MM.1S (cell line): ENCODE results near the gene RASSF4.

ENCODE experiments used
- DNase-seq: peaks from one replicate; pipeline ENCODE4 v3.0.0-alpha.2; 2015
- H2AFZ ChIP-seq: fragments of 300-600 bp; sonication (generic); 2 replicates; pipeline ENCODE4 v1.6.0; 2016; ENCODE audit warnings: antibody characterized with exemption, low read length
- H3F3A ChIP-seq: fragments of 300-600 bp; sonication (generic); 2 replicates; pipeline ENCODE4 v1.6.1; 2016; ENCODE audit warnings: mild to moderate bottlenecking, antibody characterized with exemption, low read length, moderate library complexity, mixed read lengths; ENCODE audit not compliant: insufficient read depth
- H3K27ac ChIP-seq: fragments of 300-600 bp; sonication (generic); 2 replicates; pipeline ENCODE4 v1.5.1; 2016; ENCODE audit warnings: mild to moderate bottlenecking, low read length
- H3K27me3 ChIP-seq: fragments of 300-600 bp; sonication (generic); replicated peaks from 2 replicates; pipeline ENCODE4 v1.6.0; 2016; ENCODE audit warnings: low read length; ENCODE audit not compliant: insufficient read depth
- H3K36me3 ChIP-seq: fragments of 300-600 bp; sonication (generic); replicated peaks from 2 replicates; pipeline ENCODE4 v1.6.1; 2016; ENCODE audit warnings: mild to moderate bottlenecking, low read length, mixed read lengths; ENCODE audit not compliant: insufficient read depth
- H3K4me1 ChIP-seq: fragments of 300-600 bp; sonication (generic); 2 replicates; pipeline ENCODE4 v1.6.1; 2016; ENCODE audit warnings: low read length, mixed read lengths
- H3K4me2 ChIP-seq: fragments of 300-600 bp; sonication (generic); 2 replicates; pipeline ENCODE4 v1.6.0; 2016; ENCODE audit warnings: low read depth, low read length
- H3K4me3 ChIP-seq: fragments of 300-600 bp; sonication (generic); 2 replicates; pipeline ENCODE4 v1.5.1; 2016; ENCODE audit warnings: low read length, mixed read lengths
- H3K79me2 ChIP-seq: fragments of 300-600 bp; sonication (generic); 2 replicates; pipeline ENCODE4 v1.6.1; 2016; ENCODE audit warnings: mixed run types, low read length, mixed read lengths
- H3K9ac ChIP-seq: fragments of 300-600 bp; sonication (generic); 2 replicates; pipeline ENCODE4 v1.6.1; 2016; ENCODE audit warnings: low read length, mixed read lengths
- H3K9me2 ChIP-seq: fragments of 300-600 bp; sonication (generic); replicated peaks from 2 replicates; pipeline ENCODE4 v1.6.1; 2016; ENCODE audit warnings: mild to moderate bottlenecking, low read length, mixed read lengths; ENCODE audit not compliant: insufficient read depth
- H3K9me3 ChIP-seq: fragments of 300-600 bp; sonication (generic); replicated peaks from 2 replicates; pipeline ENCODE4 v1.6.1; 2016; ENCODE audit warnings: mild to moderate bottlenecking, low read length, mixed read lengths; ENCODE audit not compliant: insufficient read depth
- H4K20me1 ChIP-seq: fragments of 300-600 bp; sonication (generic); 2 replicates; pipeline ENCODE4 v1.6.1; 2016; ENCODE audit warnings: mild to moderate bottlenecking, low read length, moderate library complexity, mixed read lengths; ENCODE audit not compliant: insufficient read depth
- CTCF ChIP-seq: fragments of 300-600 bp; sonication (generic); IDR thresholded peaks from 2 replicates; pipeline ENCODE4 v1.5.1; 2016; ENCODE audit warnings: antibody characterized with exemption, low read length, mixed read lengths
- EZH2 ChIP-seq: fragments of 300-600 bp; sonication (generic); optimal IDR thresholded peaks from 2 replicates; pipeline ENCODE3; 2017; ENCODE audit warnings: low read depth, mild to moderate bottlenecking, antibody characterized with exemption, low read length, mixed read lengths
- EZH2phosphoT487 ChIP-seq: fragments of 300-600 bp; sonication (generic); IDR thresholded peaks from 2 replicates; pipeline ENCODE4 v1.6.1; 2018; ENCODE audit warnings: antibody characterized with exemption, low read length

The RASSF4 gene

GRCh38 chr10:44958898-44959246 lies 730 bp upstream of the RASSF4 start:
- Histone ChIP-seq H3K27me3 (no peaks in the 10 kb centered on the region), H3K79me2 (peaks cover 54% of the 10 kb centered on the region), H3K4me1 (peaks cover 34% of the 10 kb centered on the region), H2AFZ (peak overlapping the region; percentile 73), H3K4me2 (peak overlapping the region; percentile 94), H3K4me3 (peak overlapping the region; percentile 83), H3K9ac (peak overlapping the region; percentile 70), H3K9me3 (no peaks in the 10 kb centered on the region), H4K20me1 (no peaks in the 10 kb centered on the region), H3K9me2 (no peaks in the 10 kb centered on the region), H3K27ac (peak overlapping the region; percentile 57; the same call in 1 of the 2 replicates), H3K36me3 (no peaks in the 10 kb centered on the region), H3F3A (peaks cover 44% of the 10 kb centered on the region)
- DNase-seq = no peak
- TF ChIP-seq CTCF (no peak), EZH2 (no peak), EZH2phosphoT487 (no peak)

- Histone ChIP-seq H3K9ac (peak overlapping the region; percentile 86), H2AFZ (peak overlapping the region; percentile 24; the same call in 1 of the 2 replicates), H3F3A (peaks cover 55% of the 10 kb centered on the region), H3K4me1 (peaks cover 46% of the 10 kb centered on the region), H4K20me1 (no peaks in the 10 kb centered on the region), H3K27me3 (no peaks in the 10 kb centered on the region), H3K9me3 (no peaks in the 10 kb centered on the region), H3K4me3 (peak overlapping the region; percentile 93), H3K36me3 (no peaks in the 10 kb centered on the region), H3K27ac (peak overlapping the region; percentile 87), H3K4me2 (peak overlapping the region; percentile 97), H3K9me2 (no peaks in the 10 kb centered on the region), H3K79me2 (peaks cover 66% of the 10 kb centered on the region)
- TF ChIP-seq EZH2 (no peak), CTCF (no peak), EZH2phosphoT487 (no peak)
- peak; percentile 44 for DNase-seq
These were observed 472 bp downstream of the RASSF4 start for GRCh38 chr10:44960088-44960460.

- Histone ChIP-seq H3K9me3 (no peaks in the 10 kb centered on the region), H3K9ac (peak overlapping the region; percentile 86), H3K9me2 (no peaks in the 10 kb centered on the region), H3K79me2 (peaks cover 72% of the 10 kb centered on the region), H3K4me2 (peak overlapping the region; percentile 97), H3K4me3 (peak overlapping the region; percentile 93), H3K27ac (peak overlapping the region; percentile 87), H3K27me3 (no peaks in the 10 kb centered on the region), H4K20me1 (no peaks in the 10 kb centered on the region), H2AFZ (peak overlapping the region; percentile 24; the same call in 1 of the 2 replicates), H3K36me3 (no peaks in the 10 kb centered on the region), H3F3A (peaks cover 55% of the 10 kb centered on the region), H3K4me1 (peaks cover 52% of the 10 kb centered on the region)
- TF ChIP-seq EZH2phosphoT487 (no peak), CTCF (no peak), EZH2 (no peak)
- DNase-seq = peak; percentile 36
These were observed 1.1 kb downstream of the RASSF4 start for GRCh38 chr10:44960482-44961229.
